ENCODE results near the gene ACOT13. TPM values are rescaled to one million over a fixed set of nuclear protein-coding genes. Genes with fewer than 3 reads are reported as not detected.
"Not testable (repeated sequence)": the region's sequence is repeated elsewhere in the genome, so short reads cannot be mapped to it uniquely, and the experiment has no call there.

The ACOT13 gene
- 10 to 100 TPM; 24.3 to 24.4 TPM for total RNA-seq

- CTCF ChIA-PET, result interaction anchor here (0.9 to 1.8 kb wide), 6 partner anchors 17 to 172 kb away, joined by 3 to 8 read pairs (median 5); partner anchors contain the start of gene KIAA0319
Measured at GRCh38 chr6:24666641-24667377, at the start of gene ACOT13, which contains the start of gene TDP2. ACOT13 (plus strand) TSS chr6:24667077; CDS start chr6:24667264, 187 bp downstream. TDP2 (minus strand) TSS chr6:24666899; CDS start chr6:24666862, 37 bp downstream.

DNA sequence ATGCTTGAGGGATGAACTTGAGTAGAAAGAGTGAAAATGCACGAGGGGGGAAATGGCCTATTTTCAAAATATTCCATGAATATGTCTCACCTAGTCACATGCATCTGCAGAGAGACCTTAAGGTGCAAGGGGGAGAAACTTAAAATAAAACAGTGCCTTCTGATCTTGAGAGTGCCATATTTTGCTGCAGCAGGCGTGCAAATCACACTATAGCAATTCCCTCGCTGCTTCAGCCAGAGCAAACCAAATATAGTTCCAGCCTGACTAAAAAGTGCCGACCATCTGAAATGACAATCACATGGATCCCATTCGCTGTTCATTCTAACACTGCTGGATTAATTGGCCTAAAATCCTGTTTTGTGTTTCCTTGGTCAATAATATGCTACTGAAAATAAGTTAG lies 47.2 kb upstream of the ACOT13 start:
- ChIA-PET CTCF (no interaction called here), POLR2A (no interaction called here)

More at GRCh38 chr6:24666641-24667377, at the start of gene ACOT13, which contains the start of gene TDP2:
- POLR2A ChIA-PET, result interaction anchor here (1.0 to 1.3 kb wide), 3 partner anchors 12 to 173 kb away, joined by 3 to 5 read pairs (median 3); partner anchors contain the start of gene ALDH5A1

GRCh38 chr6:24620637-24621036 lies 46.2 kb upstream of the ACOT13 start:
- CTCF ChIA-PET, result interaction anchor here (1.1 kb wide), 1 partner anchor 46 kb away, joined by 3 read pairs; the partner anchor contains the start of genes ACOT13 and TDP2
- POLR2A ChIA-PET, result interaction anchor here (0.5 kb wide), 1 partner anchor 106 kb away, joined by 4 read pairs; no protein-coding TSS in a partner anchor

DNA sequence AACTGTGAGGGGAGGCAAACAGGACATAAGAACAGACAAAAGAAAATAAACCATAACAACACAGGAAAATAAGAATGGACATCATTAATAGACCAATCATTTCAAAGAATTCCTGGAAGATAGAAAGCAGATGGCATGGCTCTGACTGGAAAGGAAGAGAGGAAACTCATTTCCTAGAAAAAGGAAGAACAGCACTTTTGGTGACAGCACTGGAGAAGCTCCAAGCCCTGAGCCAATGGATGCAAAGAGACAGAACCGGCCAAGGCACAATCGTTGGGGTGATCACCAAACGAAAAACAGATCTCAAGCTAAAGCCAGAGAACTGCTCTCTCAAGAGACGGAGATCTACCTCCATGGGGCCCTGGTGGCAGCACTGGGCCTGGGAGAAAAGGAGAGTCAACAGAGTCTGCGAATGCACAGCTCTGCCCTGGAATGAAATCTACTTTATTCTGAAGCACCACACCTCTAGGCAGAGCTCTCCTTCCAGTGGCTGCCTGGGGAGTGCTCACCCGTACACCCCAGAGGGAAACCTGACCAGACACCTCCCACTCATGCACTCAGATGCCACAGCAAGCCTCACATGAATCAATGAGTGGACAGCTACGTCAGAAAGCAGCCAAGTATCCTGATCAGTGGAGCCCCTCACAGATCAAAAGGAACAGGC lies 45.1 kb upstream of the ACOT13 start:
- ChIA-PET CTCF (interaction anchor here (1.1 kb wide), 1 partner anchor 45 kb away, joined by 3 read pairs; the partner anchor contains the start of genes ACOT13 and TDP2), POLR2A (interaction anchor here (0.6 kb wide), 1 partner anchor 8 kb away, joined by 3 read pairs; no protein-coding TSS in a partner anchor)

GRCh38 chr6:24630856-24631505 lies 35.9 kb upstream of the ACOT13 start:
- POLR2A ChIA-PET, result no interaction called here
- CTCF ChIA-PET, result no interaction called here

DNA sequence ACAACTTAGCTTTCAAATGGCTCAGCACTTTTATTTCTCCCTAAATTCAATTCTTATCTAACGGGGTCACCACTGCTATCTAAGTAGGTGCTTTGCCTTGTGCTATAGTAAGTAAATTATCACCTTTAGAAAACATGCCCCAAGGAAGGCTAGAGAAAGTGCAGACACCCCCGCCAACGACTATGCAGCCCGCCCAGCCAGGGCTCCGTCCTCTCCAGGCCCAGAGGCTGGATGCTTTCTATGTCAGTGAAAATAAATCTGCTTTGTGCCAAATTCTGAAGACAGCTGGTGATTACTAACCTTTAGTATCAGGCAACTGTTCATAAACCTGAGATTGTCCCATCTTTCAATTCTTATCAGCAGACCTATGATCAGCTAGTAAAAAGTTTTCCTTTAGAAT lies 35.2 kb upstream of the ACOT13 start:
- POLR2A ChIA-PET, result no interaction called here
- CTCF ChIA-PET, result no interaction called here

DNA sequence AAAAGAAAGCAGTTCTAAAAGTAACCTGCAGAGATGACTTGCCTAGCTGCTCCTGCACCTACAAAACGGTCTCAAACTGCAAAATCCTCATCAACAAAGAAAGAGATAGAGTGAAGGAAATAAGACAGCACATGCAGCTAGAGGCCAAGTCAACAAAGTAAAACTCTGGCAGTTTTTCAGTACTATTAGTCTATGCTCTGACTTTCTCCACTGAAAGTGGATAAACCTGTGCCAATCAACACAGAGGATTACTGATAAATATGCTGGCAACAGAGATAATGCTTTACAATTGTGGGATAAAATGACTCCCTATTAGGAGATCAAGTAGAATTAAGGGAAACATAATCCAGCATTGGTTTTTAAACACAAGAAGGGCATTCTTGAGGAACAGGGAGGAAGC lies 34.3 kb upstream of the ACOT13 start:
- CTCF ChIA-PET, result no interaction called here
- POLR2A ChIA-PET, result no interaction called here

DNA sequence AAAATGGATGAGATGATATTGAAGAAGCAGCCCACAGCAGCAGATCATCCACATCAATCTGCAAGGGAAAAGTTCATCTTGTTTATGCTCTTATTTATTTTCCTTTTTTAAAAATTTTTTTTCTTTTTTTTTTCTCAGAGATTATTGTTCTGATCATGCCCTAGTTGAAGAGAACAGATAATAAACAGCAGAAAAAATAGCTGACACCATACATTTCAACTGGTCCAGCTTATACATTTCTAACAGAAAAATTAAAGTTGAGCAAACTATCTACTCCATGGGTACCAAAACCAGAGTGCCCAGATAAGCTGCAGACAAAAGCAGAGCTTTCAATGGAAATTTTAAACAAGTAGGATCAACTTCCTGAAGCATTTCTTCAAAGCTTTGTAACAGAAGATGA lies 30.2 kb upstream of the ACOT13 start:
- POLR2A ChIA-PET, result no interaction called here
- CTCF ChIA-PET, result interaction anchor here (1.6 kb wide), 1 partner anchor 51 kb away, joined by 4 read pairs; no protein-coding TSS in a partner anchor

- CTCF ChIA-PET, result no interaction called here
- POLR2A ChIA-PET, result no interaction called here
Measured at GRCh38 chr6:24640166-24640565, 26.7 kb upstream of the ACOT13 start.

GRCh38 chr6:24640631-24641030 lies 26.2 kb upstream of the ACOT13 start:
- POLR2A ChIA-PET, CTCF ChIA-PET: not testable (repeated sequence)

DNA sequence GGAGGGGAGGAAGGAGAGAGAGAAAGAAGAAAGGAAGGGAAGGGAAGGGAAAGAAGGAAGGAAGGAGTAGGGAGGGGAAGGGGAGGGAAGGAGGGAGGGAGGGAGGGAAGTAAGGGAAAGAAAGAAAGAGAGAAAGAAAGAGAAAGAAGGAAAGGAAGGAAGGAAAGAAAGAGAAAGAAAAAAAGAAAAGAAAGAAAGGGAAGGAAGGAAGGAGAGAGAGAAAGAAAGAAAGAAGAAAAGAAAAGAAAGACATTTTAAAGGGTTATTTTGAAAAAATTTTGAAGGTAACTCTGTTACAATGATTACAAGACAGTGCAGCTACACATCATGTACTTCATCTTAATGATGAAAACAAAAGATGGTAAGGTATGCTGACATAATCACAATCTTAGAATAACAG lies 24.8 kb upstream of the ACOT13 start:
- CTCF ChIA-PET, result no interaction called here
- POLR2A ChIA-PET, result no interaction called here

GRCh38 chr6:24643920-24644319 lies 23.0 kb upstream of the ACOT13 start:
- POLR2A ChIA-PET, result no interaction called here
- CTCF ChIA-PET, result no interaction called here

DNA sequence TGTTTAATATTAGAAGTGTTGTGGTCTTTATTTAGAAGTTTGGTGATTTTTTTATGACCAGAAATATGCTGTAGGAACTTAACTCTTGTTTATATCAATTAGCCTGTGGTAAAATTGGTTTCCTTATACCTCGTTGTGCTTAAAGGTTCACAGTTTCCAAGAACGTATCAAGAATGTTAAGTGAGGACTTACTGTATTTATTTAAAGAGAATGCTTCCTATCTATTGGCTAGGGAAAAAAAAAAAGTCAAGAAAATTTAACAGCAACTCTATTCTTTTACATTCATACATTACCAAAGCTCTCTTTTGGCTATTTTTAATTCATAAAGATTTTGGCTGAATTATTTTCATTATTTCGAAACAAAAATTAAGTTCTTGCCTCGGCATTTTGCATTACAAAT lies 22.5 kb upstream of the ACOT13 start:
- ChIA-PET POLR2A (no interaction called here), CTCF (no interaction called here)

DNA sequence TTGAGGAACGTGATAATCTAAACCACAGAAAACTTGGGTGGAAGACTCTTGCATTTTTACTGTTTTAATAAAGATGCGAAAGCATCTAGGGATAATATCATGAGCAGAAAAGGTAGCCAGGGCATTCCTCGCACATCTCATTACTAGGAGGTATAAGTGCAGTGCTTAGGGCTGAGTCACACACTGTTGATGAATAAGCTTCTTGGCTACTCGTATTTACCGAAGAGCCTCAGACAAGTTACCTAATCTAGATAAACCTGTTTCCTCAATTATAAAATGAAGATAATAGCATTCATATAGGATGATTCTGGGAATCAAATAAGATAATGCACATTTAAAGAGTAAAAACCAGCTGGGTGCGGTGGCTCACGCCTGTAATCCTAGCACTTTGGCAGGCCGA lies 20.1 kb upstream of the ACOT13 start:
- CTCF ChIA-PET, result interaction anchor here (1.7 kb wide), 1 partner anchor 20 kb away, joined by 5 read pairs; the partner anchor contains the start of genes ACOT13 and TDP2
- POLR2A ChIA-PET, result no interaction called here

GRCh38 chr6:24648276-24648675 lies 18.6 kb upstream of the ACOT13 start:
- CTCF ChIA-PET, result interaction anchor here (1.0 kb wide), 1 partner anchor 65 kb away, joined by 3 read pairs; no protein-coding TSS in a partner anchor
- POLR2A ChIA-PET, result no interaction called here

GRCh38 chr6:24649691-24650090 lies 17.2 kb upstream of the ACOT13 start:
- POLR2A ChIA-PET, result interaction anchor here (0.6 kb wide), 1 partner anchor 70 kb away, joined by 3 read pairs; no protein-coding TSS in a partner anchor
- CTCF ChIA-PET, result no interaction called here

DNA sequence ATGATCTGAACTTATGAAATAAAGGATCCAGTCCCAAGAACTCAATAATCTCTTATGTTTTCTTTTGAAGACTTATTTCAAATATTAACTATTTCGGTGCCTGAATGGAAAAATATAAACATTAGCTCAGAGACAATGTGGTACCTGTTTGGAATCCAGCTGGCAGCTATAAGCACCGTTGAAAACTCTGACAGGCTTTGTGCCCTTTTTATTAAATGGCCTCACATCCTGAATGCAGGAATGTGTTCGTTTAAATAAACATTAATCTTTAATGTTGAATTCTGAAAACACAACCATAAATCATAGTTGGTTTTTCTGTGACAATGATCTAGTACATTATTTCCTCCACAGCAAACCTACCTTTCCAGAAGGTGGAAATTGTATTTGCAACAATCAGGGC lies 16.5 kb upstream of the ACOT13 start:
- ChIA-PET CTCF (no interaction called here), POLR2A (no interaction called here)

GRCh38 chr6:24655215-24655614 lies 11.7 kb upstream of the ACOT13 start:
- ChIA-PET POLR2A (interaction anchor here (1.5 kb wide), 1 partner anchor 12 kb away, joined by 5 read pairs; the partner anchor contains the start of genes ACOT13 and TDP2), CTCF (interaction anchor here (1.0 kb wide), 1 partner anchor 10 kb away, joined by 3 read pairs; no protein-coding TSS in a partner anchor)

DNA sequence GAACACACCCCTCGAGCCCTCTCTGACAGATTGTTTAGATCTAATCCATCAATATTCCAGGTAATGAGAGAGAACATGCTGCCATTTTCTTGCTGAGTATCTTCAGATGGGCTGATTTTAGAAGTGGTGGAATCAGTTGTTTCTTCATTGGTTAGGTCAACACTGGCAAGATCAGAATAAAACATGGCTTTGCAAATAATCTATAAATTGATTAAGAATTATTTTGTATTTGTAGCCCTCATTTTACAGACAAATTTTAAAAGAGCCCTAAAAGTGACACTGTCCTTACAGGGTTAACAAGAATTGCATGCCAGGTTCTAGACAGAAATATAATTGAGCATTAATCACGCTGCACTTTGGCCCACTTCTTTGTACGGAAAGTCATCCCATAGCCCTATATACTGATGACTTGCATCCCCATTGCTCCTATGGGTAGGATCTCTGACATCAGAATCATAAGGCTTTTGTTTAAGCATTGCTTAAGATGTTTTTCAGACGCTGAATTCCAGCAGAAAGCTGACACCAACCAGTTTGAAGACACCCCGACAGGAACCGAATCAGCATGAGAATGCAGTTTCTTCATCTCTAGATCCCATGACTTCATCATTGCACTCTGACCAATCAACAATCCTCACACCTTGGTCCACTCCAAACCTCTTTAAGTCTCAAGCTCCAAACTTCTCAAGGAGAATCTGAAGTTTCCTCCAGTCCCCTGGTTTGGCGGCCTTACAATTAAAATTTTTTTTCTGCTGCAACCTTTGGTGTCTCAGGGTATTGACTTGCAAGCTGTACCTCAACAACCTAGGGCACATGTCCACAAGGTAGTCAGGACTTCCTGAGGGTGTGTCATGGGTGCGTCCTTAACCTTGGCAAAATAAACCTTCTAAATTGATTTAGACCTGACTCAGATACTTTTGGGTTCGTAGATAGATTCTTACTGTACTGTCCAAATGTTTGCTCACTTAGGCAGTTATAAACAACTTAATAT lies 8.0 kb upstream of the ACOT13 start:
- ChIA-PET CTCF (no interaction called here), POLR2A (no interaction called here)

Data from activated CD8-positive, alpha-beta memory T cell treated with anti-CD3 and anti-CD28 coated beads for 36 hours (primary cell).